HUES48 (cell line): ENCODE measurements around the gene PPFIA1.
A peak's percentile ranks its signal among the peaks of the same experiment; 100 is the strongest.
"Not testable (repeated sequence)": the region's sequence is repeated elsewhere in the genome, so short reads cannot be mapped to it uniquely, and the experiment has no call there.

Experiments
- H3K27ac ChIP-seq: one replicate; pipeline ENCODE4 v1.7.0; 2013; ENCODE audit warnings: low read depth, low read length, inconsistent platforms
- H3K27me3 ChIP-seq: 2 replicates; pipeline ENCODE4 v1.6.1; 2013; ENCODE audit warnings: mild to moderate bottlenecking, low read length; ENCODE audit not compliant: control insufficient read depth, insufficient read depth
- H3K36me3 ChIP-seq: 2 replicates; pipeline ENCODE4 v1.6.1; 2013; ENCODE audit warnings: low read length; ENCODE audit not compliant: control insufficient read depth, insufficient read depth
- H3K4me1 ChIP-seq: 2 replicates; pipeline ENCODE4 v1.6.1; 2013; ENCODE audit warnings: mild to moderate bottlenecking, low read length; ENCODE audit not compliant: control insufficient read depth, insufficient read depth
- H3K4me3 ChIP-seq: 2 replicates; pipeline ENCODE4 v1.5.1; 2013; ENCODE audit warnings: mild to moderate bottlenecking, low read depth, low read length
- H3K9ac ChIP-seq: 2 replicates; pipeline ENCODE4 v1.6.1; 2013; ENCODE audit warnings: mild to moderate bottlenecking, low read depth, low read length, moderate library complexity
- H3K9me3 ChIP-seq: 2 replicates; pipeline ENCODE4 v1.6.1; 2013; ENCODE audit warnings: low read length; ENCODE audit not compliant: control insufficient read depth, insufficient read depth

Gene PPFIA1

DNA sequence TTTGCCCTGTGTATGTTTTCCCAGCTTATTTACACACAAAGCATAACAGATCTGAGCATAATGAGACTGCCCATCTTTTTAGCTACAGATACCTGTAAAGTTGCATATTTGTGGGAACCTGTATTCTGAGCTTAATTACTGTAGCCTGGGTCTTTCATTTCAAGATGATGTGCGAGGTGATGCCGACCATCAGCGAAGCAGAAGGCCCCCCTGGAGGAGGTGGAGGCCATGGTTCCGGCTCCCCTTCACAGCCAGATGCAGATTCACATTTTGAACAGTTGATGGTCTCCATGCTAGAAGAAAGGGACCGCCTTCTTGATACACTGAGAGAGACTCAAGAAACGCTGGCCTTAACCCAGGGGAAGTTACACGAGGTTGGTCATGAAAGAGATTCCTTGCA, 1.5 kb downstream of the PPFIA1 start:
- H3K4me1 ChIP-seq, result 0 out of 2 replicates have a peak, but pooled peaks cover 3% of the 10 kb centered on the region
- no peaks in the 10 kb centered on the region for H3K9me3 ChIP-seq
- H3K9ac ChIP-seq, result no peak overlapping the region
- H3K36me3 ChIP-seq, result peaks cover 48% of the 10 kb centered on the region
- H3K27ac ChIP-seq, result no peak overlapping the region
- no peaks in the 10 kb centered on the region for H3K27me3 ChIP-seq
- H3K4me3 ChIP-seq, result 0 out of 2 replicates have a peak overlapping the region, but pooled peaks have one; percentile 27

GRCh38 chr11:70278994-70279393, 8.5 kb downstream of the PPFIA1 start:
- H3K27me3 ChIP-seq, result no peaks in the 10 kb centered on the region
- no peak overlapping the region for H3K4me3 ChIP-seq
- no peaks in the 10 kb centered on the region for H3K4me1 ChIP-seq
- H3K27ac ChIP-seq, result no peak overlapping the region
- peaks cover 82% of the 10 kb centered on the region for H3K36me3 ChIP-seq
- H3K9ac ChIP-seq, result no peak overlapping the region
- no peaks in the 10 kb centered on the region for H3K9me3 ChIP-seq

DNA sequence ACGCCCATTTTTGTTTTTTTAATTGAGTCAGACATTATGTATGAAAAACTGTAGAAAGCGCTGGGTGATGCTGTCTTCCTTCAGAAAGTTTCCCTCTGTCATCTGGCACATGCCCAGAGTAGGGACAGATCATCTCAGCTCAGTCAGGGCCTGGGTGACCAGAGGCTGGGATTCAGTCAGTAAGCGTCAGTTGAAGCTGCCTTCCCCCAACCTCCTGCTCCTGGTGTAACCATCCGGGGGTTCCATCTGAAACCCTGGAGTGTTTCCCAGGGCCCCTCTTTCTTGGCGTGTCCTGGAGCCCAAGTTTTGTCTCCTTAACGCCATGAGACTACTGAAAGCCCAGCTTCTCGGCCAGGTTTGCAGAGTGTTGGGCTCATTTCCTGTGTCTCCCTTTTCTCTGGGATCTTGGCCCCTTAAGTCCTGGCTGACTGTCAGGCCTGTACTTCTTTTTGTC, 10.7 kb downstream of the PPFIA1 start:
- Histone ChIP-seq H3K4me3 (no peak overlapping the region), H3K4me1 (no peaks in the 10 kb centered on the region), H3K27me3 (no peaks in the 10 kb centered on the region), H3K27ac (no peak overlapping the region), H3K9me3 (no peaks in the 10 kb centered on the region), H3K9ac (no peak overlapping the region), H3K36me3 (peaks cover 81% of the 10 kb centered on the region)

DNA sequence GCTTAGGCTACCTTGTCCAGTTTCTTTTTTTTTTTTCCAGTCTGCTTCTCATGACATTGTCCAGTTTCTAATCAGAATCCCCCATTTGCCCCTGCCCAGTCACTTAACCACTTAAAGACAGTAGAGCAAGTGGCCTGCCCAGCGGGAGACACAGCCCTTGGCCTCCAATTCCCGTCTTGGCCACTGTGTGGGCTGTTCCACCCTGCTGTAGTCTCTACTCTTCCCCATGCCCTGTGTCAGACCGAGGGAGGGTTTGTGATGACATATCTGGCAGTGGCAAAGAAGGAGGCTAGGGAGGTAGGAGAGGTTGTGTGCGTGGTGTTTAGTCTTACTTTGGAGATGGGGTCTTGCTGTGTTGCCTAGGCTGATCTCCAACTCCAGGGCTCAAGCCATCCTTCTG, 11.5 kb downstream of the PPFIA1 start:
- Histone ChIP-seq H3K4me3 (no peak overlapping the region), H3K9me3 (no peaks in the 10 kb centered on the region), H3K4me1 (no peaks in the 10 kb centered on the region), H3K27me3 (no peaks in the 10 kb centered on the region), H3K36me3 (peaks cover 83% of the 10 kb centered on the region), H3K27ac (no peak overlapping the region), H3K9ac (no peak overlapping the region)

DNA sequence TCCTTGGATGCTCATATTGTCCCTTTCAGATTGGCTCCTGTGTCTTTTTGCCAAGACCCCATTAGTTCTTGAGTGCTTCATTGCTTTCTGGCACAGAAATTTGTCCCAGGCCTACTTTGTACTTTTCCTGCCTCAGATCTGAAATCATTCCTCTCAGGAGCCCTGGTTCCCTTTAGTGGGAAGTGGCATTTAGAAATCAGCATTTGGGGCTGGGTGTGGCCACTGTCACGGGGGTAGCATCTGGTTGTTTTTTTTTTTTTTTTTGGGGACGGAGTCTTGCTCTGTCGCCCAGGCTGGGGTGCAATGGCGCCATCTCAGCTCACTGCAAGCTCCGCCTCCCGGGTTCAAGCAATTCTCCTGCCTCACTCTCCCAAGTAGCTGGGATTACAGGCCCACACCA, 18.2 kb downstream of the PPFIA1 start:
- H3K36me3 ChIP-seq, result peaks cover 89% of the 10 kb centered on the region
- H3K9me3 ChIP-seq, result no peaks in the 10 kb centered on the region
- no peaks in the 10 kb centered on the region for H3K27me3 ChIP-seq
- H3K27ac ChIP-seq, result no peak overlapping the region
- H3K4me1 ChIP-seq, result no peaks in the 10 kb centered on the region
- H3K9ac ChIP-seq, result no peak overlapping the region
- H3K4me3 ChIP-seq, result no peak overlapping the region

DNA sequence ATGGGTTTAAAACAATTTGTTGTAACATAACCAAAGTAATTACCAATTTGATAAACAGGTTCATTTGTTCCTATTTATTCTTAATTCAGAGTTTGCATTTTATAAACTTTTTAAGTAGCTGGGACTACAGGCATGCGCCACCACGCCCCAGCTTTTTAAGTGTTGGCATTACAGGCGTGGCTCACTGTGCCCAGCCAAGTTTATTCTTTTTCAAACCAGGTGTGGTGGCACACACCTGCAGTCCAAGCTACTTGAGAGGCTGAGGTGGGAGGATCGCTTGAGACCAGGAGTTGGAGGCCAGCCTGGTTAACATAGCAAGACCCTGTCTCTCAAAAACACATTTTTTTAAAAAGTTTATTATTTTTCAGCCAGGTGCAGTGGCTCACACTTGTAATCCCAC, 19.1 kb downstream of the PPFIA1 start:
- peaks cover 5% of the 10 kb centered on the region for H3K9me3 ChIP-seq
- H3K27me3 ChIP-seq, result no peaks in the 10 kb centered on the region
- no peak overlapping the region for H3K9ac ChIP-seq
- H3K4me1 ChIP-seq, result no peaks in the 10 kb centered on the region
- H3K27ac ChIP-seq, result no peak overlapping the region
- H3K36me3 ChIP-seq, result peaks cover 86% of the 10 kb centered on the region
- H3K4me3 ChIP-seq, result no peak overlapping the region

DNA sequence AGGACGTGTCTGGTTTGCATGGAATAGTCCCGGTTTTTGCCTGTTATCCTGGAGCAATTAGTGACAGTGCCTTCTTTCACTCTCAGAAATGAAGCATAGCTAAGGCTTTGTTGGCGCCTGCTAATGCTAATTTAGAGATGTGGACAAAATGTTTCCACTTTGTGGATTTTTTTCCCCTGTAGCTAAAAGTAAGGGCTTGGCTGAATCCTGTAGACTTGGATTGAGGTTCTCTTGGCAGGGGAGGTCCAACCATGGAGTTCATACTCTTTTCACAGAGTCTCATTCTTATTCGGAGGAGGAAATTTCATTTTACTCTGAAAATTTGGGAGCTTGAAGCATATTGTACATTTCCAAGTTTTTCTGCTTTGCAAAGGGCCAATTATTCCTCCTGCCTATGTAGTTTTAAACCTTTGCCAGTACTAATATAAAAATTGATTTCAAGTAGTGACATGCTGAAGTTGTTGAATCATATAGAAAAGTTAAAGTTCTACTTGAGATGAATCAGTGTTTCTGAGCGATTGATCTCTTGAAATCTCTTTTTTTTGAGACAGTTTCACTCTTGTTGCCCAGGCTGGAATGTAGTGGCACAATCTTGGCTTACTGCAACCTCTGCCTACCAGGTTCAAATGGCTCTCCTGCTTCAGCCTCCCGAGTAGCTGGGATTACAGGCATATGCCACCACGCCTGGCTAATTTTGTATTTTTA, 20.0 kb downstream of the PPFIA1 start:
- Histone ChIP-seq H3K27ac (no peak overlapping the region), H3K9ac (no peak overlapping the region), H3K4me1 (no peaks in the 10 kb centered on the region), H3K27me3 (no peaks in the 10 kb centered on the region), H3K4me3 (no peak overlapping the region), H3K36me3 (peaks cover 78% of the 10 kb centered on the region), H3K9me3 (peaks cover 5% of the 10 kb centered on the region)

- Histone ChIP-seq H3K36me3 (peaks cover 66% of the 10 kb centered on the region), H3K9me3 (peaks cover 5% of the 10 kb centered on the region), H3K27me3 (no peaks in the 10 kb centered on the region), H3K27ac (no peak overlapping the region), H3K9ac (no peak overlapping the region), H3K4me1 (no peaks in the 10 kb centered on the region), H3K4me3 (no peak overlapping the region)
These were observed 21.7 kb downstream of the PPFIA1 start for GRCh38 chr11:70292166-70292565.

DNA sequence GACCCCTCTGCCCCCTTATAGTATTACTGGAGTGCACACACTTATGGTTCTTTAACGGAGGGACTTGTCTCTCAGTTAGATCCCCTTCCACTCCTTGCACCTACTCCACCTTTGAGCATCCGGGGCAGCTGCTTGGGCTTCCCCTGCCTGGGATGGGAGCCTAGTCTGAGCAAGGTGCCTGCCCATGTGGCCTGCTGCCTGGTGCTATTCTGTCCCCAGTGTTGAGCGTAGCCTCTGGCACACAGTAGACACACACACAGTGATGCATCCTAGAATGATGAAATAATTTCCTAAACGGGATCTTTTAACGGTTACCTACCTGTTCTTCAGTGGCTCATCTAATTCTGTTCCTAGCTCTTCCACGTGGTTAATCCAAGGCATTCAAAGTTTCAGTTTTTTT, 22.4 kb downstream of the PPFIA1 start:
- peaks cover 5% of the 10 kb centered on the region for H3K9me3 ChIP-seq
- no peaks in the 10 kb centered on the region for H3K27me3 ChIP-seq
- H3K9ac ChIP-seq, result no peak overlapping the region
- no peak overlapping the region for H3K27ac ChIP-seq
- no peak overlapping the region for H3K4me3 ChIP-seq
- peaks cover 60% of the 10 kb centered on the region for H3K36me3 ChIP-seq
- H3K4me1 ChIP-seq, result no peaks in the 10 kb centered on the region

GRCh38 chr11:70295166-70295565, 24.7 kb downstream of the PPFIA1 start:
- peaks cover 53% of the 10 kb centered on the region for H3K36me3 ChIP-seq
- not testable (repeated sequence) for H3K9ac ChIP-seq, H3K9me3 ChIP-seq, H3K27ac ChIP-seq, H3K4me1 ChIP-seq, H3K27me3 ChIP-seq, H3K4me3 ChIP-seq

DNA sequence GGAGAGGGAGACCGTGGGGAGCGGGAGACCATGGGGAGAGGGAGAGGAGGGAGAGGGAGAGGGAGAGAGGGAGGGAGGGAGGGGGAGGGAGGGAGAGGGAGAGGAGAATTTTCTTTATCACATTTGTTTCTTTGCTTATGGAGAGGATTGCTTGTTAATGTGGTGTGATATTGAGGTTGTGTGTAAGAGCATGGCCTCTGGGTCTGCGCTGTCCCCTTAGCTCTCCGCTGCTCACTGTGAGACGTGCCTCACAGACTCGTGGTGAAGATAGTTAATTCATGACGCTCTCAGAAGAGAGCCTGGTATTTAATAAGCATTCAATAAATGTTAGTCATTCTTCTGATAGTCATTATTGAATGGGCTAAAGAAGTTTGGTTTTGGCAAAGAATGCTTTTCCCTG, 26.2 kb downstream of the PPFIA1 start:
- Histone ChIP-seq H3K9me3 (peaks cover 5% of the 10 kb centered on the region), H3K4me1 (no peaks in the 10 kb centered on the region), H3K4me3 (no peak overlapping the region), H3K27ac (no peak overlapping the region), H3K27me3 (no peaks in the 10 kb centered on the region), H3K36me3 (peaks cover 47% of the 10 kb centered on the region), H3K9ac (no peak overlapping the region)
